Measurements from ENCODE around the gene SHB. TPM values are rescaled to one million over a fixed set of nuclear protein-coding genes. Genes with fewer than 3 reads are reported as not detected.
"Not testable (repeated sequence)": the region's sequence is repeated elsewhere in the genome, so short reads cannot be mapped to it uniquely, and the experiment has no call there.

Gene SHB
- total RNA-seq, 1 donor from 2014 or later = 54.5 TPM

- DNase-seq (ENCODE audit: low spot score) = no peak
These were observed 166.0 kb downstream of the SHB start for GRCh38 chr9:37902796-37903646.

- DNase-seq (ENCODE audit: low spot score) = no peak
These were observed 166.9 kb downstream of the SHB start for GRCh38 chr9:37902131-37902530.

- DNase-seq (ENCODE audit: low spot score) = no peak
These were observed 170.0 kb downstream of the SHB start for GRCh38 chr9:37899041-37899440.

GRCh38 chr9:37897665-37898064 lies 171.4 kb downstream of the SHB start:
- DNase-seq (ENCODE audit: low spot score) = no peak

- DNase-seq (ENCODE audit: low spot score) = no peak
These were observed 177.0 kb downstream of the SHB start for GRCh38 chr9:37892063-37892462.

GRCh38 chr9:37891042-37891441 lies 178.0 kb downstream of the SHB start:
- DNase-seq (ENCODE audit: low spot score) = not testable (repeated sequence)

GRCh38 chr9:37889536-37889935 lies 179.5 kb downstream of the SHB start:
- no peak for DNase-seq (ENCODE audit: low spot score)

GRCh38 chr9:37887977-37888583 lies 180.9 kb downstream of the SHB start:
- DNase-seq (ENCODE audit: low spot score) = not testable (repeated sequence)

- no peak for DNase-seq (ENCODE audit: low spot score)
These were observed 188.0 kb downstream of the SHB start for GRCh38 chr9:37880916-37881479.

- DNase-seq (ENCODE audit: low spot score) = no peak
These were observed 192.7 kb downstream of the SHB start for GRCh38 chr9:37876376-37876775.

GRCh38 chr9:37873955-37874354 lies 195.1 kb downstream of the SHB start:
- DNase-seq (ENCODE audit: low spot score) = no peak

- no peak for DNase-seq (ENCODE audit: low spot score)
These were observed 198.2 kb downstream of the SHB start for GRCh38 chr9:37870799-37871176.

- DNase-seq (ENCODE audit: low spot score) = no peak
These were observed 198.8 kb downstream of the SHB start for GRCh38 chr9:37870081-37870798.

Other genes with a start within 250 kb of the SHB start
- gene SLC25A51, start 165.1 kb downstream of the SHB start, total RNA-seq = 29.0 TPM